GM12872 (cell line): ENCODE results near the gene TARM1.

ENCODE experiments used
- CTCF ChIP-seq: IDR thresholded peaks from 3 replicates; pipeline ENCODE4 v1.5.1; 2011; ENCODE audit warnings: low read depth, mild to moderate bottlenecking, low read length, moderate library complexity; ENCODE audit not compliant: insufficient read depth

TARM1 gene

DNA sequence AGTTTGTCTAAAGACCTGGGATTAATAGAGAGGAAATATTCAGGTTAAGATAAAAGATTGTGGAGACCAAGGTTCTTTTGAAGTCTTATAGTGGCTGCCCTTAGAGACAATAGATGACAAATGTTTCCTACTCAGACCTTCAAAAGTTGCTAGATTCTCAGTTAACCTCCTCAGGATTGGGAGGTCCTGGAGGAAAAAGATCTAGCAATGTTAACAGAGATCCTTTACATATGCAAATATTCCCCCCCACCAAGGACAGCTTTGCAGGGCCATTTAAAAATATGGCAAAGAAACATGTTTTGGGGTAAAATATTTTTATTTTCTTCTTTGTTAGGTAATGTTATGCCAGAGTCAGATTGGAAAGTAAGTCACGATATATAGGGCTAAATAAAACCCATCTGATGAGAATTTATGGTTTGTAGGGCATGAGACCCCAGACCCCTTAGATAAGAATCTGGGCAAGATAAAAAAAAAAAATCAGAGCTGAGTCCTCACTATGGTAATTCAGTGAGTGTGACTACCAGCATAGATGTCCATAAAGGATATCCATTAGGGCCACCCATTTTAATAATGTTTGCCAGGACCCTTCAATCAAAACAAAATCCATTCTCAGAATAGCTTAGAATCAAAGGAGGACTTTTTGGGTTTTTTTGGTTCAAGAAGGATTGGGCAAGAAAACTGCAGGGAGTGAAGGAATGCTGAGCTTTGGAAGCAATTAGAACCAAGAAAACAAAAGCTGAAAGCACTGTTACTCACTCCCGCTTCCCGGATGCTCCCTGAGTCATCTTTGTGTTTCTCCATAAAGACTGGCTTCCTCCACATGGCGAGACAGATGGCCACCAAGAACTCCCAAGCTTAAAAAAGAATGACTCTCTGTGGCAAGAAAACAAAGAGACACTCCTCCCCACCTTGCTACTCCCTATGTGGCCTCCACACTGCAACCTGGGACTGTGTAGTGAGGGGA, 45.7 kb downstream of the TARM1 start:
- no peak for TF ChIP-seq CTCF

- no peak for TF ChIP-seq CTCF
These were observed 50.1 kb downstream of the TARM1 start for GRCh38 chr19:54030895-54031586.

GRCh38 chr19:54029930-54030490, 51.2 kb downstream of the TARM1 start:
- peak; percentile 44; the same call in 2 of the 3 replicates for TF ChIP-seq CTCF

- TF ChIP-seq CTCF = no peak
These were observed 51.9 kb downstream of the TARM1 start for GRCh38 chr19:54029301-54029700.

GRCh38 chr19:54026656-54027055, 54.5 kb downstream of the TARM1 start:
- TF ChIP-seq CTCF = no peak

DNA sequence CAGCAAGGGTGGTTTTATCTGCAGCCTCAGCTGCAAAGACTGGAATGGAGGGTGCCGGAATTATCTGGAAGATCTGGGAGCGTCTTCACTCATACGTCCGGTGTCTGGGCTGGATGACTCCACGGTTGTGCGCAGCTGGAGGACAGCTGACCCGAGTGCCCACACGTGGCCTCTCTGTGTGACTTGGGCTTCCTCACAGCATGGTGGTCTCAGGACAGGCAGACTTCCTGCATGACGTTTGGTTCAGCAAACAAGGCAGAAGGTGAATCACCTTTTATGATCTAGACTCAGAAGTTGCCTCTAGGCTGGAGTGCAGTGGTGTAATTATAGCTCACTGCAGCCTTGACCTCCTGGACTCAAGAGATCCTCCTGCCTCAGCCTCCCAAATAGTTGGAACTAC, 56.5 kb downstream of the TARM1 start:
- no peak for TF ChIP-seq CTCF

- no peak for TF ChIP-seq CTCF
These were observed 58.0 kb downstream of the TARM1 start for GRCh38 chr19:54023191-54023590.
